Mammary epithelial cell (primary cell): Measurements from ENCODE around the gene CA5A.

Experiments used
- CTCF ChIP-seq, 2 donors: IDR thresholded peaks in 1 of 2; conservative IDR thresholded peaks in 1 of 2; 2 replicates each; pipeline ENCODE4 v1.5.1; 2011 to 2012; ENCODE audit warnings: inconsistent platforms in 2 of 2, low read length in 2 of 2, mild to moderate bottlenecking in 2 of 2, control low read depth in 1 of 2, low read depth in 1 of 2; ENCODE audit not compliant: insufficient read depth in 1 of 2; ENCODE audit errors: extremely low read depth in 1 of 2
- EZH2 ChIP-seq: IDR thresholded peaks from 2 replicates; pipeline ENCODE4 v1.6.1; 2012; ENCODE audit warnings: low read length, inconsistent platforms, borderline replicate concordance

- TF ChIP-seq CTCF (conservative IDR thresholded peaks at IDR 0.05 in 1 of 2, IDR thresholded peaks at IDR 0.05 in 1 of 2; ENCODE audit: extremely low read depth in 1 of 2, insufficient read depth in 1 of 2, low read depth in 1 of 2, low read length in 2 of 2) (no peak), EZH2 (no peak)
Observed at GRCh38 chr16:87845213-87845612, 91.1 kb downstream of the CA5A start.
